Esophagus squamous epithelium (tissue), 5 donors: ENCODE data around the gene CELA2B. TPM values are rescaled to one million over a fixed set of nuclear protein-coding genes. Genes with fewer than 3 reads are reported as not detected.

Source experiments
- DNase-seq: peaks from one replicate; lab custom pipeline; 2025; lab: John Stamatoyannopoulos, UW
- H3K27ac ChIP-seq, 4 donors: fragments of 200-600 bp; sonication (generic); one replicate each; pipeline ENCODE4 v1.5.1; 2016 to 2019; ENCODE audit warnings: mild to moderate bottlenecking in 1 of 4
- H3K27me3 ChIP-seq, 4 donors: fragments of 200-600 bp; sonication (generic); 1 replicate in 3 of 4; 2 replicates in 1 of 4; pipeline versions ENCODE4 v1.5.1 to v1.6.0; 2017 to 2021; ENCODE audit warnings: antibody characterized with exemption in 1 of 4
- H3K36me3 ChIP-seq, 3 donors: fragments of 200-600 bp; sonication (generic); one replicate each; pipeline ENCODE4 v1.5.1; 2016 to 2019
- H3K4me1 ChIP-seq, 3 donors: fragments of 200-600 bp; sonication (generic); one replicate each; pipeline ENCODE4 v1.5.1; 2017 to 2019
- H3K4me3 ChIP-seq, 4 donors: fragments of 200-600 bp; sonication (generic); 1 replicate in 3 of 4; 2 replicates in 1 of 4; pipeline ENCODE4 v1.5.1; 2016 to 2019; ENCODE audit warnings: mild to moderate bottlenecking in 2 of 4, moderate library complexity in 1 of 4
- H3K9me3 ChIP-seq, 3 donors: fragments of 200-600 bp; sonication (generic); one replicate each; pipeline ENCODE4 v1.5.1; 2016 to 2019
- POLR2A ChIP-seq, 4 donors: fragments of 450-650 bp; IDR thresholded peaks; one replicate each; pipeline ENCODE4 v1.6.1; 2017; ENCODE audit warnings: antibody characterized with exemption in 4 of 4, mild to moderate bottlenecking in 4 of 4, moderate library complexity in 3 of 4
- WGBS, 2 donors: methylation state at CpG; one replicate each; pipeline ENCODE4 v1.1.5; 2018; 5-methylcytosine and 5-hydroxymethylcytosine counted together
- intact Hi-C: fragments of 100-400 bp; cut with DNase I; formaldehyde crosslinking; loops from one replicate; pipeline ENCODE4 v1.15.0; 2022
- total RNA-seq, 4 donors: library from RNA; depleted of rRNA; stranded (reverse); fragments of >200 nt; gene quantifications; one replicate each; pipeline ENCODE4 v1.1.0, GENCODE V29; 2016
- TF ChIP-seq, protein P1 (sequence below), 6 experiments: fragments of 450-650 bp in 4 of 6; fragments of 200-600 bp in 2 of 6; sonication (generic) in 2 of 6; IDR thresholded peaks; one replicate each; pipeline ENCODE4 v1.5.1; 2016 to 2019; ENCODE audit warnings: antibody characterized with exemption in 6 of 6, mild to moderate bottlenecking in 4 of 6, moderate library complexity in 4 of 6
- donor health status: DM: yes; HTN: yes; CAD: no.

Gene CELA2B
- total RNA-seq, 4 donors from 2014 or later: not detected

DNA sequence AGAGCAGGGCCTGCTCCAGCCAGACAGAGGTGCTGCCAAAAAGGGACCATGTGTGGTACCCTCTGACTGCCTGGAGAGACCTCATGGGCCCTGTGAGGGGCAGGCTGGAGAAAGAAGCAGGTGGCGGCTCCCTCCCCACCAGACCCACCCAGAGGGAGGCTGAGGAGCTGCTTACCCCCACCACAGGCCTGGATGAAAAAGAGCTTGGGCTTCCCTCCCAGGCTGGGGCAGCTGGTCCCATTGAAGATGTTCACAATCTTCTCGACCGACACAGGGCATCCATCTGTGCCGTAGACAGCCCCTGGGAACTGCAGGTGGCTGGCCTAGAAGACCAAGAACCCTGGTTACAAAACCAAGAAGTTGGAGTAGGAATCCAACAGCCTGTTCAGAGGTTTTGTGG, 28.5 kb downstream of the CELA2B start:
- intact Hi-C loops: loop anchor here (10.0 kb wide), 1 partner anchor 180 kb away; no protein-coding TSS in a partner anchor
- H3K4me3 ChIP-seq: no peak overlapping the region
- WGBS, 2 donors: 67 to 100% methylated on average over 1 of the region's 4 CpGs
- no peak overlapping the region for H3K27ac ChIP-seq
- no peak for TF ChIP-seq POLR2A (IDR thresholded peaks at IDR 0.05)
- TF ChIP-seq, protein P1, sequence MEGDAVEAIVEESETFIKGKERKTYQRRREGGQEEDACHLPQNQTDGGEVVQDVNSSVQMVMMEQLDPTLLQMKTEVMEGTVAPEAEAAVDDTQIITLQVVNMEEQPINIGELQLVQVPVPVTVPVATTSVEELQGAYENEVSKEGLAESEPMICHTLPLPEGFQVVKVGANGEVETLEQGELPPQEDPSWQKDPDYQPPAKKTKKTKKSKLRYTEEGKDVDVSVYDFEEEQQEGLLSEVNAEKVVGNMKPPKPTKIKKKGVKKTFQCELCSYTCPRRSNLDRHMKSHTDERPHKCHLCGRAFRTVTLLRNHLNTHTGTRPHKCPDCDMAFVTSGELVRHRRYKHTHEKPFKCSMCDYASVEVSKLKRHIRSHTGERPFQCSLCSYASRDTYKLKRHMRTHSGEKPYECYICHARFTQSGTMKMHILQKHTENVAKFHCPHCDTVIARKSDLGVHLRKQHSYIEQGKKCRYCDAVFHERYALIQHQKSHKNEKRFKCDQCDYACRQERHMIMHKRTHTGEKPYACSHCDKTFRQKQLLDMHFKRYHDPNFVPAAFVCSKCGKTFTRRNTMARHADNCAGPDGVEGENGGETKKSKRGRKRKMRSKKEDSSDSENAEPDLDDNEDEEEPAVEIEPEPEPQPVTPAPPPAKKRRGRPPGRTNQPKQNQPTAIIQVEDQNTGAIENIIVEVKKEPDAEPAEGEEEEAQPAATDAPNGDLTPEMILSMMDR (IDR thresholded peaks at IDR 0.05): no peak
- DNase-seq: no peak
- peaks cover 0 to 70% (median 0%) of the 10 kb centered on the region in 3 donors for H3K36me3 ChIP-seq
- no peaks in the 10 kb centered on the region for H3K4me1 ChIP-seq
- H3K9me3 ChIP-seq: no peaks in the 10 kb centered on the region
- H3K27me3 ChIP-seq: no peaks in the 10 kb centered on the region

DNA sequence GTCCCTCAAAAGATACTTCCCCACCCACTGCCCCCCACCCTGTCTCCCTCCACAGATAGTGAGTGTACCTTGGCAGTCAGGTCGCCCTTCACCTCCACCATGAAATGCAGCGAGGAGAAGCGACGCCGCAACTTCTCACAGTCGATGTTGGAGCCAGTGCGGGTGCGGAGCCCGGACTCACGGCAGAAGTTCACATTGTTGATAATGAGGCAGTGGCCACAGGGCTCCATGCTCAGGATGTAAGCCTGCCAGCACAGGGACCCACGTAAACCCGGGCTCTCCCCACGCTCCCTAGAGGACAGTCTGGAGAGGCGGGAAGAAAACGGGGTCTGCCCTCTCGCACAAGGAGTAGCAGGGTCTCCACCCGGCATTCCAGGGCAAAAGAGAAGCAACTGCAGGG, 30.9 kb downstream of the CELA2B start:
- 95% methylated on average over 4 of the region's 17 CpGs; no CpG with 5 or more reads in 1 of the 2 donors for WGBS, 2 donors
- Histone ChIP-seq H3K27me3 (no peaks in the 10 kb centered on the region), H3K27ac (no peak overlapping the region), H3K4me1 (peaks cover 0 to 15% (median 0%) of the 10 kb centered on the region in 3 donors), H3K4me3 (no peak overlapping the region), H3K36me3 (peaks cover 0 to 59% (median 0%) of the 10 kb centered on the region in 3 donors), H3K9me3 (no peaks in the 10 kb centered on the region)
- DNase-seq: no peak
- intact Hi-C loops: loop anchor here (10.0 kb wide), 1 partner anchor 182 kb away; no protein-coding TSS in a partner anchor
- TF ChIP-seq POLR2A (IDR thresholded peaks at IDR 0.05): no peak
- TF ChIP-seq, protein P1 (IDR thresholded peaks at IDR 0.05): no peak

DNA sequence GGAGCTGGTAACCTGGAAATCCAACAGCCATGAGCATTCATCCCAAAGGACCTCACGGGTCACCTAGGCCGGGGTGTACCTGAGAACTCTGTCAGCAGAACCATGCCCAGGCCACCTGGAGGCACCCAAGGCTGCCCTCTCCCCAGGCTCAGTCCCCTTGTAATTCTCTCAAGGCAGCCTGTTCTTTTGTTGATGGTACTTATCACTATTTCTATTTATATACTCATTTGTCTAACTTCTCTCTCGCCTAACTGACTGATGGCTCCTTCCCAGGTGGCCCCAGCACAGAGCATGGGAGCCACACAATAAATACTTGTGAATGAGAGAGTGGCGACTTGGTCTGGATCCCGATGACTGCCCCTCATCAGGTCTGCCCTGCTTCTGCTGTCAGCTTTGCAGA, 31.4 kb downstream of the CELA2B start:
- intact Hi-C loops: loop anchor here (10.0 kb wide), 1 partner anchor 182 kb away; no protein-coding TSS in a partner anchor
- 92 to 94% methylated on average over 3 to 5 of the region's 5 CpGs for WGBS, 2 donors
- H3K36me3 ChIP-seq: peaks cover 0 to 63% (median 0%) of the 10 kb centered on the region in 3 donors
- H3K9me3 ChIP-seq: no peaks in the 10 kb centered on the region
- H3K27me3 ChIP-seq: no peaks in the 10 kb centered on the region
- no peak overlapping the region for H3K27ac ChIP-seq
- H3K4me3 ChIP-seq: no peak overlapping the region
- TF ChIP-seq POLR2A (IDR thresholded peaks at IDR 0.05): no peak
- TF ChIP-seq, protein P1 (IDR thresholded peaks at IDR 0.05): no peak
- peaks cover 0 to 15% (median 0%) of the 10 kb centered on the region in 3 donors for H3K4me1 ChIP-seq
- DNase-seq: no peak

DNA sequence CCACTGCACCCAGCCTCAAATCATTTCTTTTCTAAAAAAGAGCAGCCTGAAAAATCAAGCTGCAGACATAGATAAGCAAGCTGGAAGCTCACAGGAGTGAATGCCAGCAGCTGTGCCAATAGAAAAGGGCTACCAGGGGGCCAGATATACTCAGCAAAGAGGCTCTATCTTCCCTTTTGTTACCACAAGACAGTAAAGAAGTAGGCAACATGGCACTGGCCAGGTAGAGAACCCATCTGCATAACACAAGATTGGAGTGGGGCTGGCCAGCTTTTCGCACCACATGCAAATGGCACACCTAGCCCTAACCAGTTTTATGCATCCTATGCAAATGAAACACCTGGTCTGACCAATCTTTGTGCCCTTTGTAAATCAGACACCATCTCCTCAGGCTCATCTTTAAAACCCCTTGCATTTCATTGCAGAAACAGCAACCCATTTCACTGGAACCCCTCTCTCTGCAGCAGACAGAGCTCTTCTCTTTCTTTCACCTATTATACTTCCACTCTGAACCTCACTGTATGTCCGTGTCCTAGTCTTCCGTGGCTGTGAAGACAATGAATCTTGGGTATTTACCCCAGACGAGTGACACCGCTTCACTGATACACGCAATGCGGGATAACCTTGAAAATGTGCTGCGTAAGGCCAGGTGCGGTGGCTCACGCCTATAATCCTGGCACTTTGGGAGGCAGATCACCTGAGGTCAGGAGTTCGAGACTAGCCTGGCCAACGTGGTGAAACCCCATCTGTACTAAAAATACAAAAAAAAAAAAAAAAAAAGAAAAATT, 33.0 kb downstream of the CELA2B start:
- intact Hi-C loops: loop anchor here (10.0 kb wide), 1 partner anchor 184 kb away; no protein-coding TSS in a partner anchor
- TF ChIP-seq, protein P1 (IDR thresholded peaks at IDR 0.05): no peak
- no peak for TF ChIP-seq POLR2A (IDR thresholded peaks at IDR 0.05)
- Histone ChIP-seq H3K27ac (no peak overlapping the region), H3K4me3 (no peak overlapping the region), H3K36me3 (peaks cover 0 to 72% (median 0%) of the 10 kb centered on the region in 3 donors), H3K27me3 (no peaks in the 10 kb centered on the region), H3K4me1 (peaks cover 0 to 15% (median 0%) of the 10 kb centered on the region in 3 donors), H3K9me3 (no peaks in the 10 kb centered on the region)
- WGBS, 2 donors: 89 to 94% methylated on average over 10 to 12 of the region's 12 CpGs
- DNase-seq: no peak

DNA sequence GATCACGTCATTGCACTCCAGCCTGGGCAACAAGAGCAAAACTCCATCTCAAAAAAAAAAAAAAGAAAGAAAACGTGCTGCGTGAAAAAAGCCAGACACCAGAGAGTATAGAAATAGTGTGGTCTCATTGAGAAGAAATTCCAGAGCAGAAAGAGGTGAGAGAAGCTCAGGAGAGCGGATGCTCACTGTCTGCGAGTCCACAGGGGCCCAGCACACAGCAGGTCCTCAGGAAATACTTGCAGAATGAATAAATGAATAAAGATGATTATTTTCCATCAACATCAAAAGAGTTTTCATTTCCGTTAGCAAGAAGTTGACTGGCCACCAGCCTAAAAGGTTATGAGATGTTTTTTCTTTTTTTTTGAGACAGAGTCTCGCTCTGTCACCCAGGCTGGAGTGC, 33.7 kb downstream of the CELA2B start:
- H3K36me3 ChIP-seq: peaks cover 0 to 69% (median 0%) of the 10 kb centered on the region in 3 donors
- H3K27ac ChIP-seq: no peak overlapping the region
- DNase-seq: no peak
- TF ChIP-seq POLR2A (IDR thresholded peaks at IDR 0.05): no peak
- TF ChIP-seq, protein P1 (IDR thresholded peaks at IDR 0.05): no peak
- no peaks in the 10 kb centered on the region for H3K9me3 ChIP-seq
- no peaks in the 10 kb centered on the region for H3K27me3 ChIP-seq
- intact Hi-C loops: loop anchor here (10.0 kb wide), 1 partner anchor 185 kb away; no protein-coding TSS in a partner anchor
- H3K4me3 ChIP-seq: no peak overlapping the region
- WGBS, 2 donors: 71 to 91% methylated on average over 7 of the region's 7 CpGs
- H3K4me1 ChIP-seq: peaks cover 0 to 15% (median 0%) of the 10 kb centered on the region in 3 donors
